T47D (cell line): ENCODE results near the gene SIGLEC12.
"Not testable (repeated sequence)": the region's sequence is repeated elsewhere in the genome, so short reads cannot be mapped to it uniquely, and the experiment has no call there.

Experiments used
- DNase-seq, 2 experiments: peaks; one replicate each; pipeline versions ENCODE4 v3.0.0 to v3.0.0-alpha.2; 2011 to 2012; ENCODE audit warnings: low read depth in 1 of 2, low spot score in 1 of 2
- JUND ChIP-seq: IDR thresholded peaks from 2 replicates; pipeline ENCODE4 v1.6.1; 2012; ENCODE audit warnings: low read depth
- in situ Hi-C: cut with HindIII; loops from 2 replicates; pipeline ENCODE4 v1.10.0; 2016; ENCODE audit warnings: low sequenced_read_pairs, low pct_unique_long_range_greater_than_20kb

Gene SIGLEC12

GRCh38 chr19:51457351-51458013, 44.1 kb downstream of the SIGLEC12 start:
- DNase-seq, result no peak
- in situ Hi-C loops, result no loop called here
- no peak for TF ChIP-seq JUND

GRCh38 chr19:51456541-51457290, 44.9 kb downstream of the SIGLEC12 start:
- no peak for DNase-seq
- TF ChIP-seq JUND, result no peak
- in situ Hi-C loops, result no loop called here

- no peak for DNase-seq
- in situ Hi-C loops, result no loop called here
- no peak for TF ChIP-seq JUND
These were observed 50.8 kb downstream of the SIGLEC12 start for GRCh38 chr19:51450730-51451307.

GRCh38 chr19:51448411-51449016, 53.1 kb downstream of the SIGLEC12 start:
- DNase-seq, result no peak
- TF ChIP-seq JUND, result no peak
- in situ Hi-C loops, result no loop called here

GRCh38 chr19:51448011-51448410, 53.6 kb downstream of the SIGLEC12 start:
- TF ChIP-seq JUND, result no peak
- DNase-seq, result no peak
- in situ Hi-C loops, result no loop called here

GRCh38 chr19:51447510-51447909, 54.1 kb downstream of the SIGLEC12 start:
- in situ Hi-C loops, DNase-seq: not testable (repeated sequence)

- in situ Hi-C loops, result no loop called here
- TF ChIP-seq JUND, result no peak
- DNase-seq, result no peak
These were observed 59.9 kb downstream of the SIGLEC12 start for GRCh38 chr19:51441410-51442390.
